ENCODE measurements around the gene ACTN1.
"Not testable (repeated sequence)": the region's sequence is repeated elsewhere in the genome, so short reads cannot be mapped to it uniquely, and the experiment has no call there.

ACTN1 gene

GRCh38 chr14:68979021-68979721 lies at the start of gene ACTN1:
TSS of gene ACTN1 (minus strand) at chr14:68979302. CDS start at chr14:68979056, 246 bp downstream.
- no peak for FAIRE-seq

GRCh38 chr14:69027242-69027913 lies 48.3 kb upstream of the ACTN1 start:
- FAIRE-seq: no peak

DNA sequence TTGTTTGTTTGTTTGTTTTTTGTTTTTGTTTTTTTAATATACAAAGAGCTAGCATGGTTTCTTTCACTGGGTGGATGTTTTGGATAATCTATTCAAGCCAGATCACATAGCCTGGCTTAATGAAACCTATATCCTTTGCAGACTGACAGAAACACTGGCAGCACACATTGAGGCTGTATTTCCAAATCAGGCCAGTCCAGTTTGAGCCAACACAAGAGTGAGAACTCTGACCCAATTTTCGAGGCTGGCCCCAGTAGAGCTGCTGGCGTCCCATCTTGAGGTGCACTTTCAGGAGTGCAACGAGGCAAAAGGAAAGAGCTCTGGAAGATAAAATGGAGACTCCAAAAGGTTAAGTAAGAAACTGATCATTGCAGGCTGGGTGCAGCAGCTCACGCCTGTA lies 43.9 kb upstream of the ACTN1 start:
- no peak for FAIRE-seq

DNA sequence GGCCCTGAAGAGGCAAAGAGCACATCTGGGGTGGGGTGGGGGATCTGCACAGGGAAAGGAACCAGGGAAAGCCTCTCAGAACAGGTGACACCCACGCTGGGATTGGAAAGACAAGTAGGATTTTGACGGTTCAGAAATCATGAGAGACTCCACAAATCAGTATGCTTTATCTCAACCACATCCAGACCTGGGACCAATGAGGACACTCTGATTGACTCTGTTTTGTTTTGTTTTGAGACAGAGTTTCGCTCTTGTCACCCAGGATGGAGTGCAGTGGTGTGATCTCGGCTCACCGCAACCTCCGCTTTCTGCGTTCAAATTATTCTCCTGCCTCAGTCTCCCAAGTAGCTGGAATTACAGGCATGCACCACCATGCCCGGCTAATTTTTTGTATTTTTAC lies 43.0 kb upstream of the ACTN1 start:
- not testable (repeated sequence) for FAIRE-seq

DNA sequence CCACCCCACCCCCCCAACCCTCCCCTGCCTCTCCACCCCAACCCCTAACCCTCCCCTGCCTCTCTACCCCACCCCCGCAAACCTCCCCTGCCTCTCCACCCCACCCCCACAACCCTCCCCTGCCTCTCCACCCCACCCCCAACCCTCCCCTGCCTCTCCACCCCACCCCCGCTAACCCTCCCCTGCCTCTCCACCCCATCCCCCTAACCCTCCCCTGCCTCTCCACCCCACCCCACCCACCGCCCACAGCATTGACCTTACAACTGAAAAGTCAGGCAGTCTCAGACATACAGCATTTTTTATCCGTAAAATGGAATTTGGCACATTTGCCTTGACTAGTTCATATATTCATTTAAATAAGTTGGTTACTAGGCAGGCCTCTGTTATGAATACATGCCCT lies 38.6 kb upstream of the ACTN1 start:
- no peak for FAIRE-seq

GRCh38 chr14:69014829-69015259 lies 35.7 kb upstream of the ACTN1 start:
- no peak for FAIRE-seq

DNA sequence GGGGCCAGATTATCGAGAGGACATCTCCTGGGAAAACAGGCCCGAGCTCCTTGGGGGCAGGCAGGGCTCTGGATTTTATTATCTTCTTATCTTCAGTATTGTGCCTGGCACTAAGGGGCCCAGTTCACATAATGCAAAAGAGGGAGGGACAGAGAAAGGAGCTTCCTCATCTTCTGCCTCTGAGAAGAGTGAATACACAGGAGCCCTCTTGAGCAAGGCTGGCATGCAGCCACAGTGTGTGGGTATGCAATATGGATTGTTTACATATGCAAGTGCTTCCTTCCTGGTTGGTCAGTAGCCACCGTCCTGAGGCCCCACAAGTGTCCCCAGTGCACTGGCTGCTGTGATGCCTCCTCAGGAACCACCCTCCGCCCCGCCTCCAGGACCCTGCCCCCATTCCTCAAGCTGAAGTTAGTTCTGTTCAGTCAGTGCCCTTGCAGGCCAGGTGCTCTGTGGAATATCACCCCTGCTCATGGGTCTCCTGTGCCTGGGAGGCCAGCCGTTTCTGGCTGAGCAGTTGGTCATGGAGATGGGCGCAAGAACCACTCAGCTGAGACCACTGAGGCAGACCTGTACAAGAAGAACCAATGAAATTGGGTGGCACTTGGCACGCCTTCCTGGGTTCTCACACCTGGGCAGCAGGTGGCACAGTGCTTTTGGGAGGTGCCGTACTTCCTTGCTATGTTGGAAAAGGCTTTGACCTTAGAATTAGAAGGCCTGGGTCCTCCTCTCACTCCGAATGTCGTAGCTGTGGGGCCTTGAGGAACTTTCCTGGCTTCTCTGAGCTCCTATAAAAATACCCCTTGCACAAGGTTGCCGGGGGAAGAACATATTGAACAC lies 35.1 kb upstream of the ACTN1 start:
- no peak for FAIRE-seq

DNA sequence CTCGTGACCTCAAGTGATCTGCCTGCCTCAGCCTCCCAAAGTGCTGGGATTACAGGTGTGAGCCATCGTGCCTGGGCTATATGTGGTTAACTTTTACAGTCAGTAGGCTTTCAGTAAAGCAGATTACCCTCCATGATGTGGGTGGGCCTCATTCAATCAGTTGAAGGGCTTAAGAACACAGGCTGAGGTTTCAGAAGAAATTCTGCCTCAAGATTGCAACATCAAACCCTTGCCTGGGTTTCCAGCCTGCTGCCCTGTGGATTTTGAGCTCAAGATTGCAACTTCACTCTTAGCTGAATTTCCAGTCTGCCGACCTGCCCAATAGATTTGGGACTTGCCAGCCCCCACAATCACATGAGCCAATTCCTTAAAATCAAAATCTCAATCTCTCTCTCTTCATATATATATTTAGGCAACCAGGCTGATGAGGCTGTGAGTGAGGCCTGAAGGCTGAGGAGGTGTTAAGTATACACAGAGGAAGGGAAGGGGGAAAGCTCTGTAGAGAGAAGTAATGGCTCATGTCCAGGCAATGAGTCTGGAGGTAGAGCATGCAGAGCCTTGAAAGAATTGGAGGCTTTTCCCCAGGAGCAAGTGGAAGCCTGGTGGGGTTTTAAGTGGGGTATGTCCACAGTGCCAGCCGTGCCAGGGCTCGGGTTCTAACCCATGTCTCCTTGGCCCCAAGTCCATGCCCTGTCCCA lies 33.3 kb upstream of the ACTN1 start:
- FAIRE-seq: no peak

- no peak for FAIRE-seq
Measured at GRCh38 chr14:69010648-69011047, 31.5 kb upstream of the ACTN1 start.

DNA sequence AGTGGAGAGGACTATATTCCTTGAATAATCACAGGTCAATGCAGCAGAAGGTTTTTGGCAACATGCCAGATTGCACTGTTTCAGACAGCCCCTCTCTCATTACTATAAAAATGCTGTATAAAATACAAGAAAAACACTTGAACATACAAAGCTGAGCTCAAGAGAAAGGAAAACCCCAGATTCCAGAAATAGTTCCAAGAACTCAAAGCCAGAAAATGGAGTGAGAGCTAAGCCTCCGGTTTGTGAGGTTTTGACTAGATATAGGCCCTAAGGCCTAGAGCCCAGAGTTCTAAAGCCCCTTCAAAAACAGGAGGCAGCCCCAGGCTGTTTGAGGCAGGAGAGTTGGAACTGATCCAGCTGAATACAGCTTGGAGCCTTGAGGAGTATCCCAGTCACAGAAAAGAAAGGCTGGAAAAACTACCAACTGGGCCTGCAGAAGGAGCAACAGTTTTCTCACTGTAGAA lies 29.4 kb upstream of the ACTN1 start:
- no peak for FAIRE-seq

DNA sequence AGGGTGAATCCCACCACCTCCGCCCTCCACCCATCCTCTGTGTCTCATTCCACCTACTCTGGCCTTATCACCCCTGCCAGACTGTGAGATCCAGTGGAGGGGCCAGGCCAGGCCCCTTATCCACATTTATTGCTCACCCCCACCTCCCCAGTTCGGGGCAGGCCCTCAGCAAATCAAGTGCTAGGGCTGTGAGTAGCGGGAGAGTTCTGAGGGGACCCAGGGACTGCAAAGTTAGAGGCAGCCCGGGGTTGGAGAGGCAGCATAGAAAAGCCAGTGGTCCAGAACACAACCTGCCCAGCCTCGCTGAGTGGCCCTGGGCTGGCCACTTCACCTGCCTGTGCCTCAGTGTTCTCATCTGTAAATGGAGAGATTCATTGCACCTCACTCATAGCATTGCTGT lies 27.2 kb upstream of the ACTN1 start:
- FAIRE-seq: no peak

DNA sequence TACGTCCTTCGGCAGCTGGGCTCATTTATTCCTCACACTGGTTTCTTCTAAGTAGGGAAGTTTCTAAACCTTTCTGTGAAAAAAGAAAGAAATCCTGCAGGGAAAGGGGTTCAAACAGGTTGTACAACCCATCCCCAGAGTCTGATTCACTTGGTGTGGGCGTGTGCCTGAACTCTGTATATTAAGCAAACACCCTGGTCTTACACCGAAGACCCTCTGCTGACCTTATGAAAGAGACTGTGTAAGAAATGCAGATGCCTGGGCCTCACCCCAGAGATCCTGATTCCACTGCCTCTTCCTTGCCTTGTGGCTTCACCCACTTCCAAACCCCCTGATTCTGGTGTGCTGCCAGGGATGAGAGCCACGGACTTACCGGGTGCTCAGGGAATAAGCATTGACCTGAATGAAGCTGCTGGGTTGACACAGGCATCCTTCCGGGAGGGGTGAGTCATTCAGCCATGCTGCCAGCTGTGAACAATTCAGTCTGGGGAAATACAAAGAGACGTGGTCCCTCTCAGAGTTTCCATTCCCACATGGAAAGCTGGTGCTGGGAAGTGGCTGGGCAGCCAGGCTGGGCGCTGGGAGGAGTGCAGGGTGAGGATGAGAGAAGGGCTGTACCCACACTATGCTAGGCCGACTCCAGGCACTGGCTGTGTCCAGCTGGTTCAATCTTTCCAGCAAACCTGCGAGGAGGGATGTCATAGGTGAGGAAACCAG lies 26.5 kb upstream of the ACTN1 start:
- peak; percentile 89 for FAIRE-seq

GRCh38 chr14:69004731-69005431 lies 25.8 kb upstream of the ACTN1 start:
- no peak for FAIRE-seq

- no peak for FAIRE-seq
Measured at GRCh38 chr14:69003626-69004025, 24.5 kb upstream of the ACTN1 start.

GRCh38 chr14:69002069-69002468 lies 23.0 kb upstream of the ACTN1 start:
- FAIRE-seq: no peak

- no peak for FAIRE-seq
Measured at GRCh38 chr14:69001375-69001774, 22.3 kb upstream of the ACTN1 start.

GRCh38 chr14:68998062-68998461 lies 19.0 kb upstream of the ACTN1 start:
- no peak for FAIRE-seq

DNA sequence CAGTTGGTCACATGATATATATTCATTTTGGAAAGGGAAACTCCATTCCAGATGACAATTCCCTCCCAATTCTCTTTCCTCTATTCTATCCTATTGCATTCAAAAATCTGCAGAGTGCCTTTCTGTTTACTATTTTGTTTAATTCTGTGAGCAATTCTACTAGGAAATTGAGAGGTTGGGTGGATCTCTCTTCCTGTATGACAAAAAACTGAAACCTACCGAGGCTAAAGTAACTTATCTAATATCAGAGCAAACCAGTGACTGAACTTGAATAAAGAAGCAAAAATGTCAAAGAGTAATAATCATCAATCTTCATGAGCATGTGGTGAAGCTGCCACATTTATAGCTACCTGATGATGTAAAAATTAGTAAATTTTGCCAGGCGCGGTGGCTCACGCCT lies 16.6 kb upstream of the ACTN1 start:
- no peak for FAIRE-seq

DNA sequence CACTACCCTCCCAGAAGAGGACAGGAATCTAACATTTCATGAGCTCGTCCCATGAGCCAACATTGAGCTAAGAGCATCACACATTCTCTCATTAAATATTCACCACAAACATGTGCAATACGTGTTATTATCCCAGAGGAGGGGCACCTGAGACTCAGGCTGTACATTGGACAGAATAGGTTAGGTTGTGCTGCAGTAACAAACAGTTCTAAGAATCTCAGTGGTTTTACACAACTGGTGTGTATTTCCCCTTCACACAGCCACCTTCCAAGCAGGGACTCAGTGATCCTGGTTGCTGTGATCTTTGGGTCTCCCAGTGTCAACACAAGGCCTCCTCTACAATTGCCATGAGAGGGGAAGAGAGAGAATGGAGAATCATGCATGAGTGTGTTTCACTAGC lies 15.0 kb upstream of the ACTN1 start:
- no peak for FAIRE-seq

- no peak for FAIRE-seq
Measured at GRCh38 chr14:68987653-68988036, 8.5 kb upstream of the ACTN1 start.

DNA sequence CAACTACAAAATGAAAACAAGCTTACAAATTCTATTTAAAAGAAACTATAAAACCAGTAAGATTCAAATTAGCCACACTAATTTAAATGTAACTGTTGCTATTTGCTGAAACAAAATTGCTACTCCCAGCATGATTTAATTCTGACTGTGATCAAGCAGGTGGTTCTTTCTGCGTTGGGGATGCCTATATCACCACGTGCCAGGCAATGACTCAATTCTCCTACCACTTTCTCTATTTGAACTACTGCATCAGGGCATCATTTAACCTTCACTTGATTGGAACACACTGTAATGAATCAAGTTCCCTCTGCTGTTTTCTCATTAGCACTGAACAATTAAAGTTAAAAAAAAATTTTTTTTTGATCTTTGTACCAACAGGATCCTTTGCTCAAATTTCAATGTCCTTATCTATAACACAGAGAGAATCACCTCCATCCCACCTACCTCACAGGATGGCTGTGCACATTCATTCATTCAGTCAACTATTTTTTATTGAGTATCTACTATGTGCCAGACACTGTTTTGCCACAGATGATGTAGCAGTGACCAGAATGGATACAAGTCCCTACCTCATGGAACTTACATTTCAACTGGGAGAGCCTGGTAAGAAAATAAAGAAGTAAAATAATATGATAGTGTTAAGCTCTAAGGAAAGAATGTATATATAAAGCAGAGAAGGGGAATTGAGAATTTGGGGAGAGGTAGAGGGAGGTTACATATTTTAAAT lies 8.0 kb upstream of the ACTN1 start:
- no peak for FAIRE-seq
